Mesenchymal stem cell (in vitro differentiated cells and primary cell): ENCODE data around the gene IL1RAPL2.

Experiments used
- DNase-seq: peaks from one replicate; pipeline ENCODE4 v3.0.0-alpha.2; 2013
- H2AFZ ChIP-seq: one replicate; pipeline ENCODE4 v1.6.1; 2013; ENCODE audit warnings: low read depth, mild to moderate bottlenecking, control low read depth, inconsistent platforms, low read length, moderate library complexity
- H2AK5ac ChIP-seq: 2 replicates; pipeline ENCODE4 v1.6.1; 2013; ENCODE audit warnings: low read length, moderate library complexity, mild to moderate bottlenecking, inconsistent platforms; ENCODE audit not compliant: severe bottlenecking
- H2BK120ac ChIP-seq: one replicate; pipeline ENCODE4 v1.6.1; 2013; ENCODE audit warnings: low read depth, mild to moderate bottlenecking, inconsistent platforms, low read length, moderate library complexity
- H2BK12ac ChIP-seq, 2 experiments: one replicate each; pipeline ENCODE4 v1.6.1; 2013; ENCODE audit warnings: inconsistent platforms in 2 of 2, low read length in 2 of 2, mild to moderate bottlenecking in 2 of 2, moderate library complexity in 2 of 2, control low read depth in 1 of 2
- H2BK15ac ChIP-seq: one replicate; pipeline ENCODE4 v1.6.1; 2013; ENCODE audit warnings: mild to moderate bottlenecking, low read depth, inconsistent platforms; ENCODE audit not compliant: poor library complexity, severe bottlenecking
- H2BK5ac ChIP-seq: 2 replicates; pipeline ENCODE4 v1.6.1; 2013; ENCODE audit warnings: low read depth, mild to moderate bottlenecking, low read length, control low read depth, inconsistent platforms; ENCODE audit not compliant: poor library complexity, severe bottlenecking
- H3K14ac ChIP-seq, 2 experiments: one replicate each; pipeline ENCODE4 v1.6.1; 2013; ENCODE audit warnings: inconsistent platforms in 2 of 2, low read length in 2 of 2, control low read depth in 1 of 2, mild to moderate bottlenecking in 1 of 2, moderate library complexity in 1 of 2
- H3K18ac ChIP-seq, 2 experiments: one replicate each; pipeline ENCODE4 v1.6.1; 2013; ENCODE audit warnings: inconsistent platforms in 2 of 2, low read length in 2 of 2, control low read depth in 1 of 2, low read depth in 1 of 2, mild to moderate bottlenecking in 1 of 2
- H3K23ac ChIP-seq, 2 experiments: one replicate each; pipeline ENCODE4 v1.6.1; 2013; ENCODE audit warnings: inconsistent platforms in 2 of 2, low read length in 2 of 2, mild to moderate bottlenecking in 2 of 2, moderate library complexity in 2 of 2, control low read depth in 1 of 2
- H3K27ac ChIP-seq: 2 replicates; pipeline ENCODE4 v1.5.1; 2013; ENCODE audit warnings: mild to moderate bottlenecking, moderate library complexity, low read length, control low read depth, inconsistent platforms; ENCODE audit not compliant: poor library complexity, severe bottlenecking
- H3K27me3 ChIP-seq, 2 experiments: 2 replicates each; pipeline versions ENCODE4 v1.6.1 to v1.7.0; 2013; ENCODE audit warnings: low read length in 2 of 2, mild to moderate bottlenecking in 2 of 2, moderate library complexity in 2 of 2, control low read depth in 1 of 2, inconsistent platforms in 1 of 2; ENCODE audit not compliant: control insufficient read depth in 1 of 2, insufficient read depth in 1 of 2
- H3K36me3 ChIP-seq, 2 experiments: 2 replicates each; pipeline versions ENCODE4 v1.6.1 to v1.7.0; 2013; ENCODE audit warnings: low read length in 2 of 2, control low read depth in 1 of 2, inconsistent platforms in 1 of 2, low read depth in 1 of 2, mild to moderate bottlenecking in 1 of 2; ENCODE audit not compliant: insufficient read depth in 2 of 2, control insufficient read depth in 1 of 2
- H3K4ac ChIP-seq, 2 experiments: one replicate each; pipeline ENCODE4 v1.6.1; 2013; ENCODE audit warnings: inconsistent platforms in 2 of 2, low read length in 2 of 2, mild to moderate bottlenecking in 2 of 2, moderate library complexity in 2 of 2, control low read depth in 1 of 2, low read depth in 1 of 2
- H3K4me1 ChIP-seq: 2 replicates; pipeline ENCODE4 v1.6.1; 2013; ENCODE audit warnings: low read depth, low read length, control low read depth; ENCODE audit not compliant: control insufficient read depth, insufficient read depth
- H3K4me2 ChIP-seq: 2 replicates; pipeline ENCODE4 v1.6.1; 2013; ENCODE audit warnings: low read length, mild to moderate bottlenecking, inconsistent platforms; ENCODE audit not compliant: poor library complexity, severe bottlenecking
- H3K4me3 ChIP-seq, 2 experiments: 2 replicates each; pipeline versions ENCODE4 v1.5.1 to v1.7.0; 2013; ENCODE audit warnings: low read length in 2 of 2, mild to moderate bottlenecking in 2 of 2, control low read depth in 1 of 2, low read depth in 1 of 2; ENCODE audit not compliant: insufficient read depth in 1 of 2
- H3K79me1 ChIP-seq: replicated peaks from 2 replicates; pipeline ENCODE4 v1.6.1; 2013; ENCODE audit warnings: mild to moderate bottlenecking, control low read depth, low read length, inconsistent platforms; ENCODE audit not compliant: poor library complexity, severe bottlenecking
- H3K9ac ChIP-seq: 2 replicates; pipeline ENCODE4 v1.7.0; 2013; ENCODE audit warnings: mild to moderate bottlenecking, low read length, moderate library complexity
- H3K9me3 ChIP-seq: 2 replicates; pipeline ENCODE4 v1.7.0; 2013; ENCODE audit warnings: mild to moderate bottlenecking, low read length; ENCODE audit not compliant: control insufficient read depth
- H4K8ac ChIP-seq: one replicate; pipeline ENCODE4 v1.6.1; 2013; ENCODE audit warnings: inconsistent platforms, mild to moderate bottlenecking, low read length, moderate library complexity
- H4K91ac ChIP-seq: one replicate; pipeline ENCODE4 v1.6.1; 2013; ENCODE audit warnings: mild to moderate bottlenecking, low read length, inconsistent platforms
- WGBS: methylation state at CpG from one replicate; pipeline ENCODE4 v1.1.7; 2013; ENCODE audit warnings: mixed read lengths; 5-methylcytosine and 5-hydroxymethylcytosine counted together

IL1RAPL2 gene

GRCh38 chrX:105211066-105211575, 645.1 kb downstream of the IL1RAPL2 start:
- Histone ChIP-seq H2AFZ (no peak overlapping the region), H3K4me1 (peaks cover 3% of the 10 kb centered on the region), H3K27ac (no peak overlapping the region), H3K79me1 (no peaks in the 10 kb centered on the region), H2BK12ac (no peak overlapping the region), H2BK15ac (no peak overlapping the region), H2BK5ac (no peak overlapping the region), H3K9me3 (no peaks in the 10 kb centered on the region), H3K27me3 (peaks cover 0 to 23% of the 10 kb centered on the region in 2 experiments), H4K91ac (no peak overlapping the region), H3K4ac (no peak overlapping the region), H3K14ac (no peak overlapping the region), H3K4me2 (no peak overlapping the region), H4K8ac (no peak overlapping the region), H3K36me3 (no peaks in the 10 kb centered on the region), H3K9ac (no peak overlapping the region), H3K18ac (no peak overlapping the region), H2BK120ac (no peak overlapping the region), H2AK5ac (no peak overlapping the region), H3K4me3 (no peak overlapping the region), H3K23ac (no peak overlapping the region)
- WGBS = 67% methylated on average over 2 of the region's 3 CpGs
- DNase-seq = no peak

GRCh38 chrX:105219454-105220401, 653.7 kb downstream of the IL1RAPL2 start:
- Histone ChIP-seq H3K18ac (no peak overlapping the region), H2BK12ac (no peak overlapping the region), H2BK120ac (no peak overlapping the region), H2AFZ (no peak overlapping the region), H3K27me3 (peaks cover 0 to 22% of the 10 kb centered on the region in 2 experiments), H3K9ac (no peak overlapping the region), H3K4me2 (no peak overlapping the region), H2AK5ac (no peak overlapping the region), H4K8ac (no peak overlapping the region), H3K4me3 (no peak overlapping the region), H3K36me3 (no peaks in the 10 kb centered on the region), H3K4ac (no peak overlapping the region), H3K27ac (no peak overlapping the region), H2BK15ac (no peak overlapping the region), H3K9me3 (peaks cover 4% of the 10 kb centered on the region), H3K4me1 (no peaks in the 10 kb centered on the region), H3K79me1 (no peaks in the 10 kb centered on the region), H3K14ac (no peak overlapping the region), H4K91ac (no peak overlapping the region), H3K23ac (no peak overlapping the region), H2BK5ac (no peak overlapping the region)
- DNase-seq = no peak
- 89% methylated on average over 20 of the region's 26 CpGs for WGBS

- H3K27me3 ChIP-seq = peaks cover 0 to 24% of the 10 kb centered on the region in 2 experiments
- no peaks in the 10 kb centered on the region for H3K36me3 ChIP-seq
- no peak within 1 kb of the TSS for H3K4me3 ChIP-seq
- no peak within 1 kb of the TSS for H2AFZ ChIP-seq
- no peak within 1 kb of the TSS for H3K4me2 ChIP-seq
- H3K79me1 ChIP-seq = no peaks in the 10 kb centered on the region
- no peak within 1 kb of the TSS for H2AK5ac ChIP-seq
- no peak within 1 kb of the TSS for H3K27ac ChIP-seq
- H3K18ac ChIP-seq = no peak within 1 kb of the TSS
- no peak within 1 kb of the TSS for H2BK12ac ChIP-seq
- no peak within 1 kb of the TSS for H4K8ac ChIP-seq
- H2BK5ac ChIP-seq = no peak within 1 kb of the TSS
- WGBS = 98% methylated on average over 4 of the region's 7 CpGs
- H2BK120ac ChIP-seq = no peak within 1 kb of the TSS
- no peak within 1 kb of the TSS for H3K9ac ChIP-seq
- H4K91ac ChIP-seq = no peak within 1 kb of the TSS
- H3K4ac ChIP-seq = no peak within 1 kb of the TSS
- H3K9me3 ChIP-seq = peaks cover 4% of the 10 kb centered on the region
- no peak within 1 kb of the TSS for H3K23ac ChIP-seq
- no peaks in the 10 kb centered on the region for H3K4me1 ChIP-seq
- H3K14ac ChIP-seq = no peak within 1 kb of the TSS
- H2BK15ac ChIP-seq = no peak within 1 kb of the TSS
- DNase-seq = no peak
Measured at GRCh38 chrX:105220636-105221035, 654.6 kb downstream of the IL1RAPL2 start, which contains the start of gene TEX13A. TSS of gene TEX13A (minus strand) at chrX:105220694. CDS start at chrX:105220397, 297 bp downstream.

GRCh38 chrX:105221374-105221773, 655.4 kb downstream of the IL1RAPL2 start:
- H3K18ac ChIP-seq = no peak overlapping the region
- H2AFZ ChIP-seq = no peak overlapping the region
- no peaks in the 10 kb centered on the region for H3K79me1 ChIP-seq
- no peak overlapping the region for H3K9ac ChIP-seq
- no peak overlapping the region for H2BK12ac ChIP-seq
- no peak overlapping the region for H3K4ac ChIP-seq
- H2BK120ac ChIP-seq = no peak overlapping the region
- peak; percentile 1 for DNase-seq
- H3K4me3 ChIP-seq = no peak overlapping the region
- H2BK5ac ChIP-seq = no peak overlapping the region
- no peak overlapping the region for H2AK5ac ChIP-seq
- no peak overlapping the region for H3K23ac ChIP-seq
- H4K91ac ChIP-seq = no peak overlapping the region
- H3K9me3 ChIP-seq = peaks cover 4% of the 10 kb centered on the region
- no peaks in the 10 kb centered on the region for H3K36me3 ChIP-seq
- H3K27me3 ChIP-seq = peaks cover 0 to 24% of the 10 kb centered on the region in 2 experiments
- no peak overlapping the region for H3K4me2 ChIP-seq
- no peak overlapping the region for H3K14ac ChIP-seq
- no peak overlapping the region for H4K8ac ChIP-seq
- no peak overlapping the region for H3K27ac ChIP-seq
- no peaks in the 10 kb centered on the region for H3K4me1 ChIP-seq
- H2BK15ac ChIP-seq = no peak overlapping the region
- WGBS = 57% methylated on average over 2 of the region's 3 CpGs
